Activated naive CD4-positive, alpha-beta T cell treated with anti-CD3 and anti-CD28 coated beads, Interleukin-2, amount 50 U/mL, for 16 hours (primary cell): ENCODE measurements around the gene GGTA1.
"Not testable (repeated sequence)": the region's sequence is repeated elsewhere in the genome, so short reads cannot be mapped to it uniquely, and the experiment has no call there.

Experiments used
- DNase-seq: peaks from one replicate; pipeline ENCODE4 v3.0.0-alpha.2; 2020

Gene GGTA1

DNA sequence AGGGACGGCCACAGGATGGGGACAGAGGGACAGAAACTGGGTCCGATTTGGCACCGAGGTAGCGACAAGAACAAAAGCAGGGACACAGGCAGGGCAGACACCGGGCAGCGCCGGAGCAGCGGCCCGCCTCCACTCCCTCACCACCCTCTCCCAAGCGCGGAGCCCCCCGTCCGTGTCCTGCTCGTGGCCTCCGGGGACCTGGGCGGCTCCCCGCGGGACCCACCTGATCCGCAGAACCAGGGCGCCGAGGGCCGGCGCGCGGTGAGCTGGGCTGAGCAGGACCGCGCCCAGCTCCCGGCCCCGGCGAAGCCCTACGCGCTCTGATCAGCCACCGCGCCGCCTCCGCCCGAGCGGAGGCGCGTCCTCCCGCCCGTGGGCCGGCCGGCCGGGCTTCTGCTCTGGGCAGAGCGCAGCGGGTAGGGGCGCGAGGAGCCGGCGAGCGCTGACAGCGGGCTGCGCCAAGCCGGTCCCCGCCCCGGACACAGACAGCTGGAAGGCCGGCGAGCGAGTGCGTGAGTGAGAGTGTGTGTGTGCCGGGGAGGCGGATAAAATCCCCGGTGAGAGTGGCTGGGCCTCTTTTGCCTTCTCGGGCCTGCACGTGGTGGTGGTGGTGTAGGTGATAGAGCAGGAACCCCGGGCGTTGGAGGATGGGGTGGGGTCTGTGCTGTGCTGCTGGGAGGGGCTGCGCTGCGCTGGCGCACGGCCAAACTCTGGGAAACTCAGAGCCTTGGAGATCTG lies at the start of gene GGTA1:
Gene GGTA1, minus strand, starts transcription at position 418 of the 738 bp plus-strand sequence. CDS start 31,922 bp downstream, outside the sequence.
- DNase-seq, result no peak

DNA sequence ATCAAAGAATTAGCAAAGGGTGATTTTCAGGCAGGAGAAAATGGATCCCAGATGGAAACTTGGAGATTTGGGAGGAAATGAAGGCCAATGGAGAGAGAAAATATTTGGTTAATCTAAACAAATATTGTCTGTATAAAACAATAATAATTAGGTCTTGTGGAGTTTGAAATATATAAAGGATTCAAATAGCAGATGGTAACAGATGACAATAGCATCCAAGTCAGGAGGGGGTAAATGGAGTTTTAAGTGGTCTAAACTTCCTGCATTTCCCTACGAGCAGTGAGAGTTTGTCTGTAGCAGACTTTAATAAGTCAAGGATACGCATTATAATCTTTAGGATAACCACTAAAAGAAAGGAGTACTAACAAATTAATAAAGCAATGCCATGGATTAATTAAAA lies 49.0 kb upstream of the GGTA1 start:
- no peak for DNase-seq

DNA sequence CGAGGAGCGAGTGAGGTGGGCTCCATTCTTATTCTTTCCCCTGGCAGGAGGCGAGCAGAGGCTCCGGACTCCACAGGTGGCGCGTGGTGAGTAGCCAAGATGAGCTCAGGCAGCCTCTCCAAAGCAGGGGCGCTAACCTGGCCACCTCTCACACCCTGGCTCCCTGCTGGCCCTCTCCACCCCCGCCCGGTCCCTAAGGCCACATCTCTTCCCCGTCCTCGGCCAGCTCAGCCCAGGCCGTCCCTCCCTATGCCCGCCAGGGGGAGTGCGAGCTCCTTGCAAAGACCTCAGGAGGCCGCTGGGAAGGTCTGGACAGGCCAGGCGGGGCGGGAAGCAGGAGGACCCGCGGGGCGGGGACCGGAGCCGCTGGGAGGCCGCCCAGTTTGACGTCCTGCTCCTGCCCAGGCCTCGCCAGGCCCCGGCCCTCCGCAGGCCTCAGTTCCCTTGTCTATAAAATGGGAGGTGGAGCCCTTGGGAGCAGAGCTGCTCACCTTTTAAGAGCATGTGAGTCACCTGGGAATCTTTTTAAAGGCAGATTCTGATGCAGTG lies 46.3 kb upstream of the GGTA1 start:
- DNase-seq, result peak; percentile 63

DNA sequence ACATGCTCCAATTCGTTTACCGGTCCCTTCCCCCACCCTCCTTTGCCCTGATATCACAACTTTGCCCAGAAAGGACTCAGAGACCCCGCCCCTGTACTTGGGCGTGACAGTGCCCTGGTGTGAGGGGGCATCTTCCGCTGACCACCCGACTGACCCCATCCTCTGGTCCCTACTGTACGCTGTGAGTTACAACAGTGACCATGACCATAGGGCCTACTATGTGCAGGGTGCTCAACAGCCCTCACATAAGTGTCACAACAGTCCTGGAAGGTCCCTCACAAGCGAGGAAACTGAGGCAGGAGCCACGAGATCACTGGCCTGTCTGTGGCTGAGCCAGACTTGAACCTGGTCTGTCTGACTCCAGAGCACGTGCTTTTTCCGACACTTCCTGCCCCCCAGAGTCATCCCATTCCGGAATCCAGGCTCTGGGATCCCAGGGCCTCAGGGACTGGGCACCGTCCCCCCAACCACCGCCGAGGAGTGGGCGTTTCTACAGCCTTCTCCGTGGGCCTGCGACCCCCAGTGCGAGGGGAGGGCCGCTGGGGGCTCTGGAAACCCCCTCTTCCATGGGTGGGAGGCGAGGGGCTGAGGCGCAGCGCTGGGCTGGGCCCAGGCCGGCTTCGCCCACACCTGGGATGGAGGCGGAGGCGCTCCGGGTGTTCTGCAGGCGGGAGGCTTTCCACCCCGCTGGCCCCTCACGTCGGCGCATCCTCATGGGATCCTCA lies 45.7 kb upstream of the GGTA1 start:
- no peak for DNase-seq

- DNase-seq, result no peak
Measured at GRCh38 chr9:121542025-121542424, 42.4 kb upstream of the GGTA1 start.

DNA sequence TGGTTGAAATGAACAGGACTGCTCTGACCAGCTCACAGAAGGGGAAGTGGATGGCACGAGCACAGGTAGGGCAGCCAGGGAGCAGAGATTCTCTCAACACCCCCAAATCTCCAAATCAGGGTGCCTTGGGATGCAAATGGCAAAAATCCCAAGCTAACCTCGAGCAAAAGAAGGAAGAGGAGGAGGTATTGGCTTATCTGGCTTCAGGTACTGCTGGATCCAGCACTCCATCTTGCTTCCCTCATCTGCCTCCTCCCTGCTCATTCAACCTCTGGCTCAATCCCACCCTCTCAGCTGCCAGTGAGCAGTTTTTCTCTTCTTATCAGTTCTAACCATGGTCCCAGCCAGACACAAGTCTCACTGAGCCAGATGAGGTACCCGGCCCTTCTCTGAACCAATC lies 41.6 kb upstream of the GGTA1 start:
- no peak for DNase-seq

DNA sequence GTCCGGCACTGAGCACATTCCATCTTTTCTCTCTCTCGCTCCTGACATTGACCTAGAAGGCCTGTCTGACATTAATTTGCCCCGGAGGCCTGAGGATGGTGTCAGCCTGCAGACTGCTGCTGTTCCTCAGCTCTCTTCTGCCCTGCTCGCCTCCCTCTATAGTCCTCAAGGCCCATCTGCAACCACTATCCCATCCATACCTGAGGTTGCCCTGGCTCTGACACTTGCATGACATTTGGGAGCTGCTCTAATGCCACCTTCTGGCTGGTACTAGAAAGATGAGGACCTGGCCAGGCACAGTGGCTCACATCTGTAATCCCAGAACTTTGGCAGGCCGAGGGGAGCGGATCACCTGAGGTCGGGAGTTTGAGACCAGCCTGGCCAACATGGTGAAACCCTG lies 38.6 kb upstream of the GGTA1 start:
- no peak for DNase-seq

DNA sequence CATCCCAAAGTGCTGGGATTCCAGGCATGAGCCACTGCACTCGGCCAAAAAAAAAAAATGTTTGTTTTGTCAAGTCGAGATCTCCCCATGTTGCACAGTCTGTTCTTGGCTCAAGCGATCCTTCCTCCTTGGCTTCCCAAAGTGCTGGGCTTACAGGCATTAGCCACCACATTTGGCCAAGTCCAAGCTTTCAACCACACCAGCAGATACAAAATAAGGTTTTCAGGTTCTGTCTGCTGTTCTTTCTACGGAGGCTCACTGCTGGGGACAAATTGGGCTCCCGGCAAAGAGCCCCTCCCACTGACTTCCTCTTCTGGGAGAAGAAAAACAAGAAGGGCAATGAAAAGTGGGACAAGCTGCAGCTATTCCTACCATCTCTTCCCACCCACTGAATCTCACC lies 37.6 kb upstream of the GGTA1 start:
- DNase-seq, result no peak

DNA sequence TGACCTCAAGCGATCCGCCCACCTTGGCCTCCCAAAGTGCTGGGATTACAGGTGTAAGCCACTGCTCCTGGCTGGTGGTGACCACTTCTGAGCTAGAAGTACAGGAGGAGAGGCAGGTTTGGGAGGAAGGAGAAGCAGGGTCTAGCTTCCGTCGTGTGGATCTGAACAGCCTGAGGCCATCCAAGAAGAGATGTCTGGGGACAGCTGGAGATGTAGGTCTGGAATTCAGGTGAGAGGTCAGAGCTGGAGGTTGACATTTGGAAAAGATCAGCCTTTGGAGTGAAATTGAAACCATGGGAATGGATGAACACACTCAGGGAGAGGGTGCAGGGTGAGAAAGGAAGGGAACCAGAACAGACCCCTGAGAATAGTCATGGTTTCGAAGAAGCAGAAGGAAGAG lies 33.2 kb upstream of the GGTA1 start:
- no peak for DNase-seq

- DNase-seq, result no peak
Measured at GRCh38 chr9:121529237-121529987, 29.8 kb upstream of the GGTA1 start.

DNA sequence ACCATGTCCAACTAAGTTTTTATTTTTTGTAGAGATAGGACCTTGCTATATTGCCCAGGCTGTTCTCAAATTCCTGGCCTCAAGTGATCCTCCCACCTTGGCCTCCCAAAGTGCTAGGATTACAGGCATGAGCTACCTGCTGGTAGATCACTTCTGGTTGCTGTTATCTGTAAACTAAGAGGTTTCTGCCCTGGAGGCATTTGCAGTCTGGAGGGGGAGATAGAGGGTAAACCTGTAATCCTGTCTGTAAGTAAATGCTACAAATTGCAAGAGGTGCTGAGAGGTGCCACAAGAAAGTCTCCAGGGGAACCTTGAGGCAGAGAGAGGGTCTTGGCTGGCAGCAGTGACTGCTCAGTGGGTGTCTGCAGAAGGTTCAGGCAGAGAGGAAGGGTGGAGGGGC lies 29.0 kb upstream of the GGTA1 start:
- DNase-seq, result no peak

- DNase-seq, result no peak
Measured at GRCh38 chr9:121527371-121527770, 27.7 kb upstream of the GGTA1 start.

- DNase-seq, result not testable (repeated sequence)
Measured at GRCh38 chr9:121519688-121520087, 20.0 kb upstream of the GGTA1 start.

DNA sequence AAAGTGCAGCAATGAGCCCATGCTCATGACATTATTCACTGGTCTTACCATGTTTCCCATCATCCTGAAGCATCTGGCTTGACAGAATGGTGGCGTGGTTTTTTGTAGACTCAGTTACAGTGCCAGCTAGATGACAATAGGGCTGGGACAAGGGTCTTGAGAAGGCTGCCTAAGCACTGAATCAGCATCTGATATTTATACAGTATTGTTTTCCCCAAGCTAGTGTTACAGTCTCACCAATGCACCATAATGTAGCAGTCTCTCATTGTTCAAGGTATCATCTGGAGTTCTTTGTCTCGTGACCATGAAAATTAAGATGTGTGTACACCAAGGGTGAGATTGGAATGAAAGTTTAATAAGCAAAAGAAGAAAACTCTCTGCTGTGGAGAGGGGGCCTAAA lies 19.0 kb upstream of the GGTA1 start:
- DNase-seq, result no peak

GRCh38 chr9:121513166-121513565 lies 13.5 kb upstream of the GGTA1 start:
- not testable (repeated sequence) for DNase-seq

DNA sequence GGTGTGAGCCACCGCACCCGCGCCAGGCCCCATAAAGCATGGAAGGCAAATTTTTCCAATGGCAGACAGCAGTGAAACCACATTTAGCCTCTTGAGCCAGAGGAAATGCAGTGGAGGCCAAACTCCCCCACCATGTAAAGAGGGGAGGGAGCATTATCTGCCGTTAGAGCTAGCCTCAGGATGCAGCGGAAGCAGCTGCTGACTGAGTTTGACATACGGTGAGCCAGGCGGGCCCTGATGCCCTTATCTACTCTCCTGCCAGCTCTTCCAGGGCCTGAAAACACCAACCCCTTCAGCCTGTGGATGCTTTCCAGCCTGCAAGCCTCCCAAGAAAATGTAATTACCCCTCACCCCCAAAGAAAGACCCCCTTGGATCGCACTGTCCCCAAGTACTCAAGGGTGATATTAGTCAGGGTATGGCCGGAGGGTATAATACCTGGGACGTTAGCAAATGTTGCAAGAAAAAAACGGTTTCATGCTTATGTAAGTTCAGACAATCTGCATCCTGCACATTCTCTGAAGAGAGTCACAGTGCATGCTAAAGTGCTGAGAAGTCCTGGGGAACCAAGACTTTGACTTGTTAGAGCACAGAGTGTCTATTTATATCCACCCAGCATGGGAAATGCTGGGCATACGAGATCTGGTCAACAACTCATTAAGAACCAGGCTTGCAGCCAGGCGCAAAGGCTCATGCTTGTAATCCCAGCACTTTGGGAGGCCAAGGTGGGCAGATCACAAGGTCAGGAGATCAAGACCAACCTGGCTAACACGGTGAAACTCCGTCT lies 11.3 kb upstream of the GGTA1 start:
- DNase-seq, result no peak

- DNase-seq, result no peak
Measured at GRCh38 chr9:121509180-121509579, 9.5 kb upstream of the GGTA1 start.

- DNase-seq, result no peak
Measured at GRCh38 chr9:121508415-121508814, 8.8 kb upstream of the GGTA1 start.

DNA sequence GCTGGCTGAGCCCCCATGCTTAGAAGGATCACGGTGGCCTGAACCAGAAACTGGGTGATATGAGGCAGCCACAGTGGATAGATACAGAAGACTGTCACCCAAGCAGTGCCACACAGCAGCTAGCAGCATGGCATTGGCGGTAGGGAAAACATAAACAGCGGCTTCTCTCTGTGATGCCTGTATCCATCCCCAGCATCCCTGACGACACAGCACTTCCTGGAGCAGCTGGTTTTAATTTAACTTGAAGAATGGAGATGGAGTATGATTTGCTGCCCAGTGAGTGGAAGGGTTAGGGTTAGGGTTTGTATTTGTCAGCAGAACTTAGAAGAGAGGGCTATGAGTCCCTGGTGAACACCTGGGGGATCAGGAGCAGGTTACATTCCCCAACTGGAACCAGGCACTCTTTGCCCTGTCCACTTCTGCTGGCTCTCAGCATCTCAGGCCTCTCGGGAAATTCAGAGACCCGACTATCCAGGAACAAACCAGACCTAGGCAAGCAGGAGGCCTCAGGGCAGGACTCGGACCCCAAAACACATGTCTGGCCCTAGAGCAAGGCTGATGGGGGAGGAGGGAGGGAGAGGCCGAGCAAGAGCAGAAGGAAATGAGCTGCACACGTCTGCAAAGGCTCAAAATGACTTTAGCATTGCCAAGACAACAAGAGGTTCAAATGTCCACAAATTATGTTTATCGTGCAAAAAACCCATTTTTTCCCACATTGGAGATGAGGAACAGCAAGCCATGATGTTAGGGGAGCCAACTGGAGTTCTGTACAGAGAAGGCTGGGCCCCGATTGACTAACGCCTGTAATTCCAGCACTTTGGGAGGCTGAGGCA lies 6.5 kb upstream of the GGTA1 start:
- no peak for DNase-seq

DNA sequence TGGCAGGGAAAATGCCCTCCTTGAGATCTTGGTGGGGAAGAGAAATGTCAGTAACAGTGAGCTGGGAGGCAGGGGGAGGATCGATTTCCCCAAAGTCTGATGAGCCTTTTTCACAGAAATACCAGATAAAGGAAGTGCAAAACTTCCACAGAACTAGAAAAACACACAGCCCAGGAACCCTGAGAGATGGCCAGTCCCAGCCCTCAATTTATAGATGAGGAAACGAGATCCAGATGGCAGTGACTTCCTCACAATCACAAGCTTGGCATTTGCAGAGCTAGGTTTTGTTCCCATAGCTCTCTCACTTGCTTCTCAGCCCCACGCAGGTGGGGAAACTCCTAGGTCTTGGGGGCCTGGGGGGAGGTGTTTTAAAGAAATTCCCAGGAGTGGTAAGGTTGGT lies 3.8 kb upstream of the GGTA1 start:
- no peak for DNase-seq

GRCh38 chr9:121500165-121500478 lies 478 bp upstream of the GGTA1 start:
- DNase-seq, result no peak

DNA sequence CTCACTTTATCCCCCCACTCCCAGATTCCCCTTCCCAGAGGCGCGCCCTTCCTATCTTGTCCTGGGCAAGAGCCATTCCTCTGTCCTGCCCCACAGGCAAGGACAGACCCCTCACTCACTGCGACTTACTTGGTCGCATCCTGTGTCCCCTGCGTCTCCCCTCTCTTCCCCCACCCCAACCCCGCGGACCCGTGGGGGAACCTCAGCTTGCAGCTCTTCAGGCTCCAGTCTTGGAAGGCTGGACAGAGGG lies 542 bp downstream of the GGTA1 start:
- DNase-seq, result no peak
